Stimulated activated CD4-positive, alpha-beta T cell treated with anti-CD3 and anti-CD28 coated beads, TNF-alpha, amount 100 ng/mL, for 1 hour (primary cell): ENCODE data around the gene TAGLN3.
A peak's percentile ranks its signal among the peaks of the same experiment; 100 is the strongest.

ENCODE experiments used
- DNase-seq, 3 donors: peaks; one replicate each; pipeline ENCODE4 v3.0.0-alpha.2; 2020; ENCODE audit warnings: low read depth in 3 of 3, low spot score in 1 of 3

Gene TAGLN3

GRCh38 chr3:111976254-111976653 is 22.5 kb upstream of the TAGLN3 start:
- DNase-seq: no peak

- peak; percentile 91 to 93 (median 92) for DNase-seq
These were observed 19.9 kb upstream of the TAGLN3 start, which contains the start of gene ABHD10 for GRCh38 chr3:111978583-111979433. TSS of gene ABHD10 (plus strand) at chr3:111979026. CDS start at chr3:111979062, 36 bp downstream.

- DNase-seq: no peak
These were observed 19.2 kb upstream of the TAGLN3 start for GRCh38 chr3:111979434-111980038.

GRCh38 chr3:111980716-111981456 is 17.8 kb upstream of the TAGLN3 start:
- no peak for DNase-seq

GRCh38 chr3:111981457-111981763 is 17.3 kb upstream of the TAGLN3 start:
- no peak for DNase-seq

GRCh38 chr3:111984636-111985298 is 14.0 kb upstream of the TAGLN3 start:
- no peak for DNase-seq

- DNase-seq: no peak
These were observed 11.9 kb upstream of the TAGLN3 start for GRCh38 chr3:111986800-111987199.

- no peak for DNase-seq
These were observed 9.6 kb upstream of the TAGLN3 start for GRCh38 chr3:111989061-111989678.

GRCh38 chr3:111993038-111993437 is 5.7 kb upstream of the TAGLN3 start:
- DNase-seq: no peak

GRCh38 chr3:111999484-112000324 is 982 bp downstream of the TAGLN3 start:
- no peak for DNase-seq

GRCh38 chr3:112000367-112000771 is 1.6 kb downstream of the TAGLN3 start:
- DNase-seq: no peak

GRCh38 chr3:112000966-112001365 is 2.2 kb downstream of the TAGLN3 start:
- DNase-seq: no peak

GRCh38 chr3:112001526-112001925 is 2.8 kb downstream of the TAGLN3 start:
- DNase-seq: no peak

GRCh38 chr3:112002096-112002971 is 3.6 kb downstream of the TAGLN3 start:
- DNase-seq: no peak

GRCh38 chr3:112003321-112004080 is 4.8 kb downstream of the TAGLN3 start:
- DNase-seq: no peak

- DNase-seq: no peak
These were observed 5.5 kb downstream of the TAGLN3 start for GRCh38 chr3:112004187-112004586.

- no peak for DNase-seq
These were observed 5.9 kb downstream of the TAGLN3 start for GRCh38 chr3:112004669-112005068.

- DNase-seq: no peak
These were observed 6.5 kb downstream of the TAGLN3 start for GRCh38 chr3:112005091-112005672.
